Liver (tissue), 9 donors: ENCODE measurements around the gene RPL36AL. TPM values are rescaled to one million over a fixed set of nuclear protein-coding genes. Genes with fewer than 3 reads are reported as not detected.

Experiments
- DNase-seq: peaks from one replicate; pipeline ENCODE4 v3.0.0-alpha.2; 2017; ENCODE audit warnings: low spot score
- H3K27ac ChIP-seq, 2 donors: one replicate each; pipeline ENCODE4 v1.7.0; 2013; ENCODE audit warnings: inconsistent platforms in 2 of 2, low read length in 2 of 2, control low read depth in 1 of 2, low read depth in 1 of 2, mild to moderate bottlenecking in 1 of 2
- H3K27me3 ChIP-seq, 4 donors: one replicate each; pipeline versions ENCODE4 v1.6.1 to v1.7.0; 2013; ENCODE audit warnings: low read length in 3 of 4, inconsistent platforms in 1 of 4, mild to moderate bottlenecking in 1 of 4, moderate library complexity in 1 of 4; ENCODE audit not compliant: control insufficient read depth in 4 of 4, insufficient read depth in 4 of 4
- H3K36me3 ChIP-seq, 4 donors: one replicate each; pipeline versions ENCODE4 v1.6.1 to v1.7.0; 2013; ENCODE audit warnings: low read length in 3 of 4, mild to moderate bottlenecking in 3 of 4, low read depth in 1 of 4, moderate library complexity in 1 of 4; ENCODE audit not compliant: control insufficient read depth in 4 of 4, insufficient read depth in 3 of 4
- H3K4me1 ChIP-seq, 4 donors: one replicate each; pipeline versions ENCODE4 v1.6.1 to v1.7.0; 2013; ENCODE audit warnings: low read length in 3 of 4, mild to moderate bottlenecking in 3 of 4, moderate library complexity in 1 of 4; ENCODE audit not compliant: control insufficient read depth in 4 of 4, insufficient read depth in 4 of 4
- H3K4me3 ChIP-seq, 3 donors: one replicate each; pipeline versions ENCODE4 v1.6.1 to v1.7.0; 2013; ENCODE audit warnings: low read length in 3 of 3, control low read depth in 1 of 3, low read depth in 1 of 3, mild to moderate bottlenecking in 1 of 3
- H3K9ac ChIP-seq, 2 donors: one replicate each; pipeline ENCODE4 v1.7.0; 2013; ENCODE audit warnings: low read length in 2 of 2, mild to moderate bottlenecking in 2 of 2, moderate library complexity in 2 of 2, control low read depth in 1 of 2, low read depth in 1 of 2
- H3K9me3 ChIP-seq, 4 donors: one replicate each; pipeline versions ENCODE4 v1.6.1 to v1.7.0; 2013; ENCODE audit warnings: low read length in 3 of 4; ENCODE audit not compliant: control insufficient read depth in 4 of 4
- ATF3 ChIP-seq: IDR thresholded peaks from 2 replicates; pipeline ENCODE4 v1.6.1; 2016; ENCODE audit warnings: antibody characterized with exemption
- FOXA1 ChIP-seq: IDR thresholded peaks from 2 replicates; pipeline ENCODE4 v1.6.1; 2016; ENCODE audit warnings: antibody characterized with exemption
- GABPA ChIP-seq, 2 donors: IDR thresholded peaks in 1 of 2; conservative IDR thresholded peaks in 1 of 2; 2 replicates each; pipeline ENCODE4 v1.6.1; 2016; ENCODE audit warnings: antibody characterized with exemption in 2 of 2, mild to moderate bottlenecking in 1 of 2, moderate library complexity in 1 of 2
- HNF4A ChIP-seq, 2 donors: conservative IDR thresholded peaks; 2 replicates each; pipeline ENCODE4 v1.6.1; 2016; ENCODE audit warnings: antibody characterized with exemption in 2 of 2, mild to moderate bottlenecking in 2 of 2
- HNF4G ChIP-seq: IDR thresholded peaks from 2 replicates; pipeline ENCODE4 v1.6.1; 2016; ENCODE audit warnings: antibody characterized with exemption
- JUND ChIP-seq, 2 donors: IDR thresholded peaks; 2 replicates each; pipeline ENCODE4 v1.6.1; 2016; ENCODE audit warnings: antibody characterized with exemption in 2 of 2
- NR2F2 ChIP-seq: IDR thresholded peaks from 2 replicates; pipeline ENCODE4 v1.6.1; 2016; ENCODE audit warnings: antibody characterized with exemption
- RAD21 ChIP-seq, 2 donors: IDR thresholded peaks; 2 replicates each; pipeline ENCODE4 v1.6.1; 2016; ENCODE audit warnings: antibody characterized with exemption in 2 of 2, mild to moderate bottlenecking in 2 of 2
- RXRA ChIP-seq, 2 donors: IDR thresholded peaks; 2 replicates each; pipeline ENCODE4 v1.6.1; 2017 to 2018; ENCODE audit warnings: antibody characterized with exemption in 2 of 2, mild to moderate bottlenecking in 1 of 2
- SP1 ChIP-seq: IDR thresholded peaks from 2 replicates; pipeline ENCODE4 v1.6.1; 2018; ENCODE audit warnings: antibody characterized with exemption, mild to moderate bottlenecking
- TAF1 ChIP-seq: conservative IDR thresholded peaks from 2 replicates; pipeline ENCODE4 v1.6.1; 2016; ENCODE audit warnings: antibody characterized with exemption, mild to moderate bottlenecking
- YY1 ChIP-seq: IDR thresholded peaks from 2 replicates; pipeline ENCODE4 v1.6.1; 2016; ENCODE audit warnings: antibody characterized with exemption, mild to moderate bottlenecking
- ZBTB33 ChIP-seq: IDR thresholded peaks from 2 replicates; pipeline ENCODE4 v1.6.1; 2016; ENCODE audit warnings: antibody characterized with exemption
- WGBS: extraction: QIAGEN DNeasy Blood & Tissue Kit; methylation state at CpG from one replicate; pipeline ENCODE4 v1.1.7; 2013; 5-methylcytosine and 5-hydroxymethylcytosine counted together
- polyA plus RNA-seq, 2 donors: library from polyadenylated mRNA; stranded (reverse) in 1 of 2; unstranded in 1 of 2; fragments of 200-250 nt in 1 of 2; fragments of >200 nt in 1 of 2; fragmentation: Nextera tagmentation in 1 of 2; extraction: Ambion mirVana in 1 of 2; gene quantifications; one replicate each; pipeline versions ENCODE4 v1.2.1 to v1.2.3, GENCODE V29; 2013 to 2015
- total RNA-seq, 2 donors: library from RNA; depleted of rRNA; stranded (reverse); fragments of >200 nt; gene quantifications; one replicate each; pipeline ENCODE4 v1.2.3, GENCODE V29; 2014
- TF ChIP-seq, protein P1 (sequence below): IDR thresholded peaks from 2 replicates; pipeline ENCODE4 v1.6.1; 2016; ENCODE audit warnings: antibody characterized with exemption, mild to moderate bottlenecking
- TF ChIP-seq, protein P2 (sequence below): fragments of 150-350 bp; IDR thresholded peaks from 2 replicates; pipeline ENCODE4 v1.5.1; 2017; ENCODE audit warnings: improper control_type of control experiment, low read depth, low read length; ENCODE audit not compliant: missing input control
- TF ChIP-seq, protein P3 (sequence below): IDR thresholded peaks from 2 replicates; pipeline ENCODE4 v1.6.1; 2016; ENCODE audit warnings: antibody characterized with exemption
- donor health status: healthy.
- donor health status: healthy.
- donor health status: healthy.
- donor health status: healthy.
- donor health status: healthy.

RPL36AL gene
- total and polyA plus RNA-seq, 4 donors, result 110 to 268 (median 148) TPM

- no peak for TF ChIP-seq ATF3
Observed at GRCh38 chr14:49598485-49599300, 21.7 kb downstream of the RPL36AL start, which contains the start of gene LRR1 (continued).

- Histone ChIP-seq H3K4me1 (peaks cover 2 to 35% (median 23%) of the 10 kb centered on the region in 4 donors), H3K4me3 (peak overlapping the region; percentile 74 to 97 (median 77)), H3K27ac (peak overlapping the region; percentile 93 to 98), H3K9ac (peak overlapping the region; percentile 92 to 94), H3K36me3 (no peaks in the 10 kb centered on the region), H3K27me3 (no peaks in the 10 kb centered on the region), H3K9me3 (no peaks in the 10 kb centered on the region)
- WGBS, result under 1% methylated on average over 15 of the region's 15 CpGs
- TF ChIP-seq GABPA (IDR thresholded peaks at IDR 0.05 in 1 of 2, conservative IDR thresholded peaks at IDR 0.05 in 1 of 2) (no peak), NR2F2 (no peak), ZBTB33 (no peak), FOXA1 (no peak), SP1 (no peak), RAD21 (IDR thresholded peaks at IDR 0.05) (no peak), HNF4G (no peak)
- DNase-seq, result no peak
Observed at GRCh38 chr14:49598189-49598484, 22.3 kb downstream of the RPL36AL start.

GRCh38 chr14:49594347-49595091 lies 25.9 kb downstream of the RPL36AL start:
- no peak overlapping the region for H3K9ac ChIP-seq
- TF ChIP-seq SP1 (no peak), HNF4A (conservative IDR thresholded peaks at IDR 0.05) (peak; percentile 58 to 85), HNF4G (no peak), JUND (IDR thresholded peaks at IDR 0.05) (peak in 1 of 2 donors; percentile 49), ATF3 (no peak), ZBTB33 (no peak), RXRA (IDR thresholded peaks at IDR 0.05) (peak; percentile 63 to 73), TAF1 (no peak), FOXA1 (no peak), RAD21 (IDR thresholded peaks at IDR 0.05) (peak in 1 of 2 donors; percentile 22), YY1 (peak; percentile 63), GABPA (IDR thresholded peaks at IDR 0.05 in 1 of 2, conservative IDR thresholded peaks at IDR 0.05 in 1 of 2) (peak in 1 of 2 donors; percentile 28)
- TF ChIP-seq, protein P1, sequence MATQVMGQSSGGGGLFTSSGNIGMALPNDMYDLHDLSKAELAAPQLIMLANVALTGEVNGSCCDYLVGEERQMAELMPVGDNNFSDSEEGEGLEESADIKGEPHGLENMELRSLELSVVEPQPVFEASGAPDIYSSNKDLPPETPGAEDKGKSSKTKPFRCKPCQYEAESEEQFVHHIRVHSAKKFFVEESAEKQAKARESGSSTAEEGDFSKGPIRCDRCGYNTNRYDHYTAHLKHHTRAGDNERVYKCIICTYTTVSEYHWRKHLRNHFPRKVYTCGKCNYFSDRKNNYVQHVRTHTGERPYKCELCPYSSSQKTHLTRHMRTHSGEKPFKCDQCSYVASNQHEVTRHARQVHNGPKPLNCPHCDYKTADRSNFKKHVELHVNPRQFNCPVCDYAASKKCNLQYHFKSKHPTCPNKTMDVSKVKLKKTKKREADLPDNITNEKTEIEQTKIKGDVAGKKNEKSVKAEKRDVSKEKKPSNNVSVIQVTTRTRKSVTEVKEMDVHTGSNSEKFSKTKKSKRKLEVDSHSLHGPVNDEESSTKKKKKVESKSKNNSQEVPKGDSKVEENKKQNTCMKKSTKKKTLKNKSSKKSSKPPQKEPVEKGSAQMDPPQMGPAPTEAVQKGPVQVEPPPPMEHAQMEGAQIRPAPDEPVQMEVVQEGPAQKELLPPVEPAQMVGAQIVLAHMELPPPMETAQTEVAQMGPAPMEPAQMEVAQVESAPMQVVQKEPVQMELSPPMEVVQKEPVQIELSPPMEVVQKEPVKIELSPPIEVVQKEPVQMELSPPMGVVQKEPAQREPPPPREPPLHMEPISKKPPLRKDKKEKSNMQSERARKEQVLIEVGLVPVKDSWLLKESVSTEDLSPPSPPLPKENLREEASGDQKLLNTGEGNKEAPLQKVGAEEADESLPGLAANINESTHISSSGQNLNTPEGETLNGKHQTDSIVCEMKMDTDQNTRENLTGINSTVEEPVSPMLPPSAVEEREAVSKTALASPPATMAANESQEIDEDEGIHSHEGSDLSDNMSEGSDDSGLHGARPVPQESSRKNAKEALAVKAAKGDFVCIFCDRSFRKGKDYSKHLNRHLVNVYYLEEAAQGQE, result peak; percentile 10
- TF ChIP-seq, protein P2, sequence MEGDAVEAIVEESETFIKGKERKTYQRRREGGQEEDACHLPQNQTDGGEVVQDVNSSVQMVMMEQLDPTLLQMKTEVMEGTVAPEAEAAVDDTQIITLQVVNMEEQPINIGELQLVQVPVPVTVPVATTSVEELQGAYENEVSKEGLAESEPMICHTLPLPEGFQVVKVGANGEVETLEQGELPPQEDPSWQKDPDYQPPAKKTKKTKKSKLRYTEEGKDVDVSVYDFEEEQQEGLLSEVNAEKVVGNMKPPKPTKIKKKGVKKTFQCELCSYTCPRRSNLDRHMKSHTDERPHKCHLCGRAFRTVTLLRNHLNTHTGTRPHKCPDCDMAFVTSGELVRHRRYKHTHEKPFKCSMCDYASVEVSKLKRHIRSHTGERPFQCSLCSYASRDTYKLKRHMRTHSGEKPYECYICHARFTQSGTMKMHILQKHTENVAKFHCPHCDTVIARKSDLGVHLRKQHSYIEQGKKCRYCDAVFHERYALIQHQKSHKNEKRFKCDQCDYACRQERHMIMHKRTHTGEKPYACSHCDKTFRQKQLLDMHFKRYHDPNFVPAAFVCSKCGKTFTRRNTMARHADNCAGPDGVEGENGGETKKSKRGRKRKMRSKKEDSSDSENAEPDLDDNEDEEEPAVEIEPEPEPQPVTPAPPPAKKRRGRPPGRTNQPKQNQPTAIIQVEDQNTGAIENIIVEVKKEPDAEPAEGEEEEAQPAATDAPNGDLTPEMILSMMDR, result no peak
- TF ChIP-seq, protein P3, sequence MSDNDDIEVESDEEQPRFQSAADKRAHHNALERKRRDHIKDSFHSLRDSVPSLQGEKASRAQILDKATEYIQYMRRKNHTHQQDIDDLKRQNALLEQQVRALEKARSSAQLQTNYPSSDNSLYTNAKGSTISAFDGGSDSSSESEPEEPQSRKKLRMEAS, result peak; percentile 52
- no peaks in the 10 kb centered on the region for H3K27me3 ChIP-seq
- WGBS, result 14% methylated on average over 4 of the region's 4 CpGs
- H3K9me3 ChIP-seq, result no peaks in the 10 kb centered on the region
- H3K27ac ChIP-seq, result peak overlapping the region; percentile 67 to 69
- H3K36me3 ChIP-seq, result no peaks in the 10 kb centered on the region
- peaks cover 2 to 30% (median 23%) of the 10 kb centered on the region in 4 donors for H3K4me1 ChIP-seq
- DNase-seq, result no peak
- no peak overlapping the region for H3K4me3 ChIP-seq
